HG03135 (cell line): Measurements from ENCODE around the gene PTPRZ1.

ENCODE experiments used
- ATAC-seq: cut with Tn5 transposase; IDR thresholded peaks from one replicate; pipeline ENCODE4 v1.9.1; 2021; ENCODE audit warnings: mild to moderate bottlenecking, moderate library complexity; ENCODE audit not compliant: unreplicated experiment

Gene PTPRZ1

GRCh38 chr7:121953164-121953563 is 80.2 kb downstream of the PTPRZ1 start:
- ATAC-seq = no peak

- no peak for ATAC-seq
Observed at GRCh38 chr7:121953601-121954000, 80.6 kb downstream of the PTPRZ1 start.

DNA sequence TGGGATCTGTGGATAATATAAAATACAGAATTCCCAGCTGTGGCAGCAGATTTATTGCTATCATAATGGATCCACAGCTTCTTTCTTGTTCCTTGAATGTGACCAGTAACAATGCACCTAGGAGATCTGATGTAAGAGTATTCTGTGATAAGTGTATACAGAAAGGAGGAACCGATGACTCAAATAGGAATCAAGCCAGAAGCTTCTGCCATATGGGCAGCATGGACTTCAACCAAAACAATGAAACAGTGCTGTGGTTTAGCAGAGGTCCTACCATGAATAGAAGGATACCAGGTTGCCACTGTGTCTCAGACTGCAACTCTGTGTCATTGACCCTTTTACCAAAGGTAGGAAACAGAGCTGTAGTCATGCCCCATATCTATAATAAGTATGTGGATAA is 81.8 kb downstream of the PTPRZ1 start:
- ATAC-seq = no peak

GRCh38 chr7:121957626-121958025 is 84.7 kb downstream of the PTPRZ1 start:
- ATAC-seq = no peak

GRCh38 chr7:121960678-121961077 is 87.7 kb downstream of the PTPRZ1 start:
- ATAC-seq = no peak

GRCh38 chr7:121961089-121961867 is 88.3 kb downstream of the PTPRZ1 start:
- ATAC-seq = no peak

GRCh38 chr7:121966276-121966934 is 93.4 kb downstream of the PTPRZ1 start:
- no peak for ATAC-seq

DNA sequence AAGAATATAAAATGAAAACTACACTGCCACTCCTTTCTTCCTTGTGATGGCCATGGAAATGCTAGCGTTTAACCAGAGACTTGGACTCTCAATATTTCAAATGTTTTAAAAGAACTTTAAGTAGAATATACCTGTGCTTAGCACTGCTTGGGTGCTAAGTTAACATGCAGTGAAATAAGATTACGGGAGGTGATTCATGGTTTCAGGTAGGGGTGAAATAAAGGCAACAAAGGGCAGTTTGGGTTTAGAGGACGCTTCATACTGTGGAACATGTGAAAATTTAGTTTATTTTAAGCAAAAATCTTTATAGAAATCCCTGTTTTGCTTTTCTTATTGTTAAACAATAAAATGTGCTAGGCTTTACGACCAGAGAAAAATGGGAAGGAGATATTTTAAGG is 94.0 kb downstream of the PTPRZ1 start:
- ATAC-seq = no peak

DNA sequence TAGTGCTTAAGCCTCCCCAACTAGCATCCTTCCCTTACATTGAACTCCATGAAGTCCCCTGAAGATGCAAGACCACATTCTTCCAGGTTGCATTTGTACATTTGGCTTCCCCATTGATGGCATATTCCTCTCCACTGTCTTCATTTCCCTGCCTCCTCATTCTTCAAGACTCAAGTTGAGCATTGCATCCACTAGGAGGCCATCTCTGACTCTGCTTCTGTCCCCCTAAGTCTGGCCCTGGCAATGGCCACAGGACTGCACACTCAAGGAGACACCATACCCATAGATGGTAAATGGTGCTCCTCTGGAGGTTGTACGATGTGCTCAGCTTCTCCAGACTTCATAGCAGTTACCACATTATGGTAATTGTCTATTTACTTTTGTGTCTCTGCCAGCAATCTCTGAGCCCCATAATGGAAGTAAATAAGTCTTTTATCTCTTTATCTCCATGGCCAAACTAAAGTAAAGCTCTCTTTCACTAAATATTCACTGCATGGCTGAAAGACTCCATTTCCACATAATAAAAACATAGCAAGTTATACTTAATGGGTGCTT is 112.6 kb downstream of the PTPRZ1 start:
- no peak for ATAC-seq

- no peak for ATAC-seq
Observed at GRCh38 chr7:121992068-121992467, 119.1 kb downstream of the PTPRZ1 start.

GRCh38 chr7:121994625-121995410 is 121.9 kb downstream of the PTPRZ1 start:
- peak; percentile 96 for ATAC-seq

DNA sequence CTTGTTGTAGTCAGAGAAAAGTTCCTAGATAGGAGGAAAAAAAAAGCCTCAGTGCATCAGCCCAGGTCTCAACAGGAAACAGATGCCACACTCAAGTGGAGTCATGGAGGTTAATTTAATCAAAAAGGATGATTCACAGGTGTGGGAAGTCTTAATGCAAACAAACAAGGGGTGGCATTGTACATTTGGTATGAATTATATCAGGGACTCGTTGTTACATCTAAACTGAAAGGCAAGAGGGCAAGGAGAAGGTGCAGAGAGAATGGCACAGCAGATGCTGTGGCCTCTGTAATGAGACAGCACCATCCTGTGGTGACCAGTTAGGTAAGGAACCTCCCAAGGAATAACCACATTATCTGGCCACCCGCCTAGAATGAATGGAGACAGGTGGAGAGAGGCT is 133.7 kb downstream of the PTPRZ1 start:
- ATAC-seq = no peak

DNA sequence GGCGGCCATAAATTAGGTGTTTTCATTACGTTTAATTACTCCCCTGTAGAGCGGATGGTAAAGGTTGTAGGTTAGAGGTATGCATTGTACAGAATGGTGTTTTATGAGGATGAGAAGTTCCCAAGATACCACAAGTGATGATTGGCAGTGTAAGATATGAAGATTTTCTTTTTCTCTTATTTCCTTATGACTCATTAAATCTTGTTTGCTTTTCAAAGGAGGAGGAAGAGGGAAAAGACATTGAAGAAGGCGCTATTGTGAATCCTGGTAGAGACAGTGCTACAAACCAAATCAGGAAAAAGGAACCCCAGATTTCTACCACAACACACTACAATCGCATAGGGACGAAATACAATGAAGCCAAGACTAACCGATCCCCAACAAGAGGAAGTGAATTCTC is 137.2 kb downstream of the PTPRZ1 start:
- no peak for ATAC-seq

DNA sequence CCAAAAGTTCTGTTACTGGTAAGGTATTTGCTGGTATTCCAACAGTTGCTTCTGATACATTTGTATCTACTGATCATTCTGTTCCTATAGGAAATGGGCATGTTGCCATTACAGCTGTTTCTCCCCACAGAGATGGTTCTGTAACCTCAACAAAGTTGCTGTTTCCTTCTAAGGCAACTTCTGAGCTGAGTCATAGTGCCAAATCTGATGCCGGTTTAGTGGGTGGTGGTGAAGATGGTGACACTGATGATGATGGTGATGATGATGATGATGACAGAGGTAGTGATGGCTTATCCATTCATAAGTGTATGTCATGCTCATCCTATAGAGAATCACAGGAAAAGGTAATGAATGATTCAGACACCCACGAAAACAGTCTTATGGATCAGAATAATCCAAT is 140.1 kb downstream of the PTPRZ1 start:
- ATAC-seq = no peak

DNA sequence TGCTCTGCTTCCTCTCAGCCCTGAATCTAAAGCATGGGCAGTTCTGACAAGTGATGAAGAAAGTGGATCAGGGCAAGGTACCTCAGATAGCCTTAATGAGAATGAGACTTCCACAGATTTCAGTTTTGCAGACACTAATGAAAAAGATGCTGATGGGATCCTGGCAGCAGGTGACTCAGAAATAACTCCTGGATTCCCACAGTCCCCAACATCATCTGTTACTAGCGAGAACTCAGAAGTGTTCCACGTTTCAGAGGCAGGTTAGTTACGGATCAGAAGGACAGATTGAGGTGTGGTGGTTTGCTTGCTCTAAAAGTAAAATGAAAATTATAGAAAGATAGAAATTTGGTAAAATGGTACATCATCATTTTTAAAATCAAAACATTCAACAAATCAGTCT is 140.7 kb downstream of the PTPRZ1 start:
- no peak for ATAC-seq

GRCh38 chr7:122014697-122015096 is 141.7 kb downstream of the PTPRZ1 start:
- no peak for ATAC-seq

DNA sequence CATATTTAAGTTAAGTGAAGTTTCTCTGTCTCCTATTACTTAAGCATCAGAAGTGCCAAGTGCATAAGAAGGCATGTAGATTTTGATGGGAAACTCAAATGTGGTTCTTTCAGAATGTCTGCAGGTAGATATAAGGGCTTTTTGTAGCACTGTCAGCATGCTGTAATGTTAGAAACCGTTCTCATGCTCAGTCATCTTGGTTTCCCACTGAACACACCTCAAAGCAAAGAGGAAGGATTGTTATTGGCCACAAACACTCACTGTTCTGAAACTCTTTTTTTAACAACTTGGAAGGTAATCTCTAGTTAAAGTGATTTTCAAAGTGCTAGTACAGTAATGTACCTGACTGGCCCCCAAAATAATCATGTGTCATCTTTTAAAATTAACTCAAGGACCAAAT is 145.1 kb downstream of the PTPRZ1 start:
- ATAC-seq = no peak

GRCh38 chr7:122027058-122027457 is 154.1 kb downstream of the PTPRZ1 start:
- no peak for ATAC-seq

- ATAC-seq = no peak
Observed at GRCh38 chr7:122033641-122034040, 160.7 kb downstream of the PTPRZ1 start.

- no peak for ATAC-seq
Observed at GRCh38 chr7:122035876-122036275, 162.9 kb downstream of the PTPRZ1 start.

DNA sequence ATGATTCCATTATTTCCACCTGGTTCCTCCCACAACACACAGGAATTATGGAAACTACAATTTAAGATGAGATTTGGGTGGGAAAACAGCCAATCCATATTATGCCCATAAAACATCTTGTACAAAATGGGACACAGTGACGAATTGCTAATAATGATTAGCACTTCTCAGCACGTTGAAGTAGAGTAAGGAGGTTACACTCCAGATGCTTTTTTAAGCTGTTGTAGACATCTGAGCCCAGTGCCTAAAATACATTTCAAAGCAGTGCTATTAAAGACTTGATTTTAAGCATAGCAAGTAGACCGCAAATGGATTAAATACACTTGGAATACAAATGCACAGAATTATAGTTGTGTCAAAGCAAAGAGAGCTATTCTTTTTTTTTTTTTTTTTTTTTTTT is 165.2 kb downstream of the PTPRZ1 start:
- no peak for ATAC-seq
